NCI-H2081 (cell line): ENCODE data around the gene PLEKHG4B.
A peak's percentile ranks its signal among the peaks of the same experiment; 100 is the strongest.
"Not testable (repeated sequence)": the region's sequence is repeated elsewhere in the genome, so short reads cannot be mapped to it uniquely, and the experiment has no call there.

ENCODE experiments used
- DNase-seq, 2 experiments: peaks; one replicate each; lab custom pipeline; 2025; lab: John Stamatoyannopoulos, UW

Gene PLEKHG4B

DNA sequence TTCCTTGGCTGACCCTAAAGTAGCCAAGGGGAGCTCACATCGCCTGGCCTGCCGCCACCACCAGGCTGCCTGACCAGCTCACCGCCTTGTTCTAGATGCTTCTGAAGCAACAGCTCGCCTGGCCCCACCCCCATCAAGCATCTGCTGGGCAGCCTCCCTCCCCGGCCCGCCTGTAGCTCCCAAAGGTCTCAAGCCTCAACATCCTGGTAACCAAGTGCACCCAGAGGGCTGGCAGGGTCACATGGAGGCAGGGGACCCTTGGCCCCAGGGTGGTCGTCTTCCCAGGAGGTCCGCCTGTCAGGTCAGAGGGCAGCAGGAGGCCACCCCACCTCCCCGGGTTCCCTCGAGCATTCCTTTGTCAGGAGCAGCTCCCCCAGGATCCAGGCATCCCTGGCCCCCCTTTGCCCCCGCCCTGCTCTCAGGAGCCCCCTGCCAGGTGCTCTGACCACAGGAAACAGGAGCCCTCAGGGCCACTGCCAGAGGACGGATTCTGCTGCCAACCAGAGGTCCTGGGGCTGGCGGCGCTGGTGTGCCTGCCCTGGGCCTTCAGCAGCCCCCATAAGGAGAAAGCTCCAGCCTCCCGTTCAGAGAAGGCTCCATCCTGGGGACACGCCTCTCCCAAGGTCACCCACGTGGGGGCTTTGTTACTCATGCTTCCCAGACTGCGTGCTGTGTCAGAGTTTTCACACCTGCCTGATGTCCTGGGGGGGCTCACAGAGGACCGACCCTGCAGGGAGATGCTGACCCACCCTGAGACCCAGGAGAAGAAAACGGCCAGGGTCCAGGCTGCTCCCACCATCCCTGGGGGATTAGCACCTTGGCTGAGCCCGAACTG, 95.9 kb downstream of the PLEKHG4B start:
- no peak for DNase-seq

DNA sequence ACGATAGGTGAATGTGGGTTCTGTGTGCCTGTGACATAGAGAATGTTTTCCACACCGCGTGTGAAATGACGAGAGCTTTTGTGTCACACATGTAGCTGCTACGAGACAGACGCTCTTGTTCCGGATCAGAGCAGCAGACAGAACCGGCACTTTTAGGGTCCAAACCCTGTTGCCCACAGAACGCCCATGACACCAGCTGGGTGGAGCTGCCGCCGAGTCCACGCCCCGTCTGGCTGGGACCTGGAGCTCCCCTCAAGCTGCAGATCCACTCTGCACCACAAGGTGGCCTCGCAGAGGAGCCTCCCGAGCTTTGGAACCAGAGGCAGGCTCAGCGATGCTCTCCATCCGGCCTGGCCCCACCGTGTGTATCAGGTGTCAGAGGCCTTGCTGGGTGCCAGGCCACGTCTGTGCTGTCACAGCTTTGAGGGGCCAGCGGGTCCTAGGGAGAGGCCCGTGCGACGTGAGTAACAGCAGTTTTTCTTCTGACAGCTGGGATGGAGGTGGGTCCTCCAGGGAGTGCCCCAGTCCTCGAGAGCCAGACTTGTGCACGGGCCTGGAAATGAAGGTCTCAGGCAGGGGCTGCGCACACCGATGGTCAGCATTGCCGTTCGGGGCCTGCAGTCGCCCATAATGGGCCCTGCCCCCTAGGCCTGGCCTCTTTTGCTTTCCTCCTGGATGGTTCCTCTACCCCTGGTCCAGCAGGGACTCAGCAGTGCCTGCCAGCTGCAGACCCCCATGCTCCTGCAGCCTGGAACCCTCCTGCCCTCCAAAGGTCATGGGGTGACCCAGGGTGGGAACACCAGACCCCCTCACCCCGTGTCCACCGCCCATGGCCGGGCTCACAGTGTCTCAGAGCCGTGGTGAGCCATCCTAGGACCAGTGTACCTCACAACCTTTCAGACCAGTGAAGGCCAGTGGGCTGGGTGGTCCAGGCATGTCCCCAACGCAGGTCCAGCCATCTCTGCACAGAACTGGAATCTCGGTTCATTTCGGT, 96.8 kb downstream of the PLEKHG4B start:
- DNase-seq = peak; percentile 97 to 98

DNA sequence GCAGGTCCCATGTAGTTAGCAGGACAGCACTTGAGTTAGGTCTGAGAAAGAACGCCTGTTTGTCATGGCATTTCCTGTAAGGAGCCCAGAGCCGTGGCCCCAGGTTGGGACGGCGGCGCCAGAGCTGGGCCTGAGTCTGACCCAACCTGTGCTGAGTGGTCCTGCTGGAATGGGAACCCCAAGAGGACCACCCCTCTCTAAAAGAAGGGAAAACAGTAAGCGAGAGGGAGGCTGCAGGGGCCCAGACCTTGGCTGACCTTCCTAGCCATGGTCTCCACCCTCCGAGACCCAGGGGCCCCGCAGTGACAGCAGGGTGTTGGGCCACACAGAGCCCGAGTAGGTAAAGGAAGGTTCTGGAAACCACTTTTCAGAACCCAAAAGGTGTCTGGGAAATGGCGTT, 97.5 kb downstream of the PLEKHG4B start:
- DNase-seq = no peak

DNA sequence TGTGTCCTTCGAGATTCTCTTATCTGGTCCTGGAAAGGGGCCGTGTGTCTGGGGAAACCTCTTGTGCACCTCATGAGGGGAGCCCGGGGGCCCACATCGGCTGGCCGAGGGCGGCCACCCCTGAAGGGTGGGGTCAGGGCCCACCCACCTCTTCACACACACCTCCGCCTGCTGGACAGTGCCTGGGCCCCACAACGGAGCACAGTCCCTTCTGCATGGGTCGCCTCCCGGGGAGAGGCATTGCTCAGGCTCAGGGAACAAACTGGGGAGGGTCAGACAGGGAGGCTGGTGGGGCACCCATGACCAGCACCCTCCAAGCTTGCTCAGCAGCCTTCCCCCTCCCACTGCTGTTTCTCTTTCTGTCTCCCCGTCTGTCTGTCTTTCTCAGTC, 98.0 kb downstream of the PLEKHG4B start:
- DNase-seq = no peak

DNA sequence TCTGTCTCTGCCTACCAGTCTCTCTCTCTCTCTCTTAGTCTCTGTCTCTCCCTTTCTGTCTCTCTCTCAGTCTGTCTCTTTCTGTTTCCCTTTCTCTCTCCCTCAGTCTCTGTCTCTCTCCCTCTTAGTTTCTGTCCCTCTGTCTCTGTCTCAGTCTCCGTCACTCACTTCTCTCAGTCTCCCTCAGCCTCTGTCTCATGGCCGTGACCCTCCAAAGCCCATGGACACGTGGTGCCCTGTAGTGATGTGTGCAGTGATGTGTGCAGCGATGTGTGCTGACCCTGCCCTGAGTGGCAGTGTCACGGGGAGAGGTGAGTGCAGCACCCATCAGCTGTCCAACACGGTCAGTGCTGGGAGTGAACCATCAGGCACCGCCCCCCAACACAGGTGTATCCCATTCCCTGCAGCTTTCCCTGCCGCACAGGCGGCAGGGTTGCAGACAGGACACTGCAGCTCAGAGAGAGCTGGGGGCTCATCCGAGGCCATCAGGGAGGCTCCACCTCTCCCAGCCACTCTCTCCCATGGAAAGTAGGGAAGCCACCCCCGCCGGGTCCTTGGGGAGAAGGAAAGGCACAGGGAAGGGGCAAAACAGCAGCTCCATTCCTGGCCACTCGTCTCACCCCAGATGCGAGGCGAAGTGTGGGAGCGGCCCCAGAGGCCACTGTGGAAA, 98.5 kb downstream of the PLEKHG4B start:
- DNase-seq = no peak

DNA sequence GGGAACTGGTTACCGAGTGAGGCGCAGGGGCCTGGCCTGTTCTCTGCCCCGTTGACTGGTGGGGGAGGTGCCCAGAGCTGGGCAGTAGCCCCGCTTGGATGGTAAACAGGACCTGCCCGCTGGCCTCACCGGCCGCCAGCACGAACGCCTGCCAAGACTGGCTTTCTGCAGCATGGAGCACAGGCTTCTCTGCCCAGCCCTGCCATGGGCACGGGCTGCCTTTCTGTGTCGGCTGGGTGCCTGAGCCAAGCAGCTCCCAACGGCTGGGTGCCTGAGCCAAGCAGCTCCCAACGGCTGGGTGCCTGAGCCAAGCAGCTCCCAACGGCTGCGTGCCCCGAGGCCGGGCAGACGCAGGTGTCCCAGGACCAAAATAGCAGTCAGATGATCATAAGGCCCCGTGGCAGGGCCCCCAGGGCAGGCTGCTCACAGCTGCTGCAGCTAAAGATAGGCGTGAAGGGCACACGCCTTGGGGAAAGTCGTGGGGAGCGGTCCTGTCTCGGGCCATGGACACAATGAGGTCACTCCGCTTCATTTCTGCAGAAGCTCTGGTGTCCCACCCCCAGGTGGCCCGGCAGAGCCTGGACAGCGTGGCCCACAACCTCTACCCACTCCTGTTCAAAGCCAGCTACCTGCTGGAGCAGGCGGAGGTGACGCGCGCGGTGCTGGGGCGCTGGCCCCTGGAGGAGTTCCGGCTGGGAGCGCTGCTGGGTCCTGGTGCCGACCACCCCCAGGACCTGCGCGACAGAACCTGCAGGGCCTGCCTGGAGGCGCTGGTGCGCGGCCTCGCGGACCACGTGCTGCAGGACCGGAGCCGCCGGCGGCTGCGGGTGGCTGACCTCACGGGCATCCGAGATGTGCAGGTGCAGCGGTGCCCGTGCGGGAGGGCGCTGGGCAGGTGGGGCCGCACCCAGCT, 99.3 kb downstream of the PLEKHG4B start, which contains the start of gene LRRC14B:
Gene LRRC14B, plus strand, starts transcription at position 460 of the 913 bp plus-strand sequence. Its CDS starts 44 bp downstream, at position 504.
- no peak for DNase-seq

DNA sequence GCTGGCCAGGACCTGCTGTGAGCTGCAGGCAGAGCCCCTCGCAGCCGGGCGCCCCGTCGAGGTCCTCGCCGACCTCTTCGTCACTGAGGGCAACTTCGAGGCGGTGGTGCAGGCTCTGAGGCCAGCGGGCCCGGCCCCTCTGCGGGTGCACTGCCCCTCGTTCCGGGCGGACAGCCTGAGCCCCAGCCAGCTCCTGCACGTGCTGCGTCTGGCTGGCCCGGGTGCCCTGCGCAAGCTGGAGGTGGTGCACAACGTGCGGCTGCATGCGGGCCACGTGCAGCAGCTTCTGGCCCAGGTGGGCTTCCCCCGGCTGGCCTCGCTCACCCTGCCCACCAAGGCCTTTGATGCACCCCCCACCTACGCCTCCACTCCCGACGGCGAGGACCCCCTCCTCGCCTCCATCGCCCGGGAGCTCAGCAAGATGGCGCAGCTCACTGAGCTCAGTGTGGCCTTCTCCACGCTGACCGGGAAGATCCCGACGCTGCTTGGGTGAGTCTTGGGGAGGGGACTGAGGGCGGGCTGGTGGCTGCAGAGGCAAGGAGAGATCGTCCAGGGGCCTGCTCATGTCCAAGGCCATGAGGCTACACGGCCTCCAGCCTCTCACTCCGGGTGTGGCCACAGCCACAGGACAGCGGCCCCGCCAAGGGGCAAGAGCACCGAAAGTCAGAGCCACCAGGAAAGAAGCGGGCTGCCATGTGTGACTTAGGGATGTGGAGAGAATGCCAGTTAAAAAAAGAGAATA, 100.2 kb downstream of the PLEKHG4B start:
- DNase-seq = no peak

DNA sequence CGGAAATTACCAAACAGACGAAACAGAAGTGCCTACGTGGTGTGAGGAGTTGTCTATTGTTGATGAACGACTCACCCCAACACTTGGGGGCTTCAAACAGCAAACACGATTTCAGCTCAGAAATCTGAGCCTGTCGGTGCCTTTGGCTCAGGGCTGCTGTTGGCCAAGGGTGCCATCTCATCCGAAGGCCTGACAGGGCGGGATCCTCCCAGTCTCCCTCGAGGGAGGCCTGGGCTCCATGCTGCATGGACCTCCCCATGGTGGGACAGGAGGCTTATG, 100.7 kb downstream of the PLEKHG4B start:
- no peak for DNase-seq

DNA sequence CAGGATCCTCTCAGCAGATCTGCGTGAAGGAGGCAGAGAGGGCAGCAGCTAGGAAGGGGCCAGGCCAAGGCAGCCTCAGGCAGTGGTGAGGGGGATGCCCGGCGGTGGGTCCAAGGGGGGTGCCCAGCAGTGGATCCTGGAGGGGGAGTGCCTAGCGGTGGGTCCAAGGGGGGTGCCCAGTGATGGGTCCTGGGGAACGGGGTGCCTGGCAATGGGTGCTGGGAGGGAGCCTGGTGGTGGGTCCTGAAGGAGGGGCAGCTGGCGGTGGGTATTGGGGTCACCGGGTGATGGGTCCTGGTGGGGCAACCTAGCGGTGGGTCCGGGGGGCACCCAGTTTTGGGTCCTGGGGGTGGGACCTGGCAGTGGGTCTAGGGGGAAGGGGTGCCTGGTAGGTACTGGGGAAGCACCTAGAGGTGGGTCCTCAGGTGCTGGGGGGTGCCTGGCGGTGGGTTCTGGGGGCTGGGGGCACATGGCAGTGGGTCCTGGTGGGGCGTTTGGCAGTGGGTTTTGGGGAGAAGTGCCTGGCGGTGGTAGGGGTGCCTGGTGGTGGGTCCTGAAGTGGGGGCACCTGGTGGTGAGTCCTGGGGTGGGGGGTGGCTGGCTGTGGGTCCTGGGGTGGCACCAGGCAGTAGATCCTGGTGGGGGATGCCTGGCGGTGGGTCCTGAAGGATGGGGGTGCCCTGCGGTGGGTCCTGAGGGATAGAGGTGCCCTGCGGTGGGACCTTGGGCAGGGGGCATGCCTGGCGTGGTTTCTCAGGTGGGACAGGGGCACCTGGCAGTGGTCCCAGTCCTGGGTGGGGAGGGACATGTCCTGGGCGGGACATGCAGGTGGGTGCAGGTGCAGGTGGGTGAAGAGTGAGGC, 101.2 kb downstream of the PLEKHG4B start:
- no peak for DNase-seq

DNA sequence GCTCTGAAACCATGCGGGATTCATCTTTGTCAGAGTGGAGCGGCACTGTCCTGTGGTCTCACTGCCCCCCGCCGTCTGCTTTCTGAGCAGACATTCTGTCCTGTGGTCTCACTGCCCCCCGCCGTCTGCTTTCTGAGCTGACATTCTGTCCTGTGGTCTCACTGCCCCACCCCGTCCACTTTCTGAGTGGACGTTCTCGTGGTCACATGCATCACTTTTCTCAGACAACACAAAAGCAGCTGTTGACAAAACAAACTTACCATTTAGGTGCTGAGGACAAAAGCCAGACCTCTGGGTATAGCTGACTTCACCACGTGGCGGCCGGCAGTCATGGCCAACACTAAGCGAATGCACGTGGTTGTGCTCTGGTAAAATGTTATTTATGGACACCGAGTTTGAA, 102.1 kb downstream of the PLEKHG4B start:
- DNase-seq = no peak

DNA sequence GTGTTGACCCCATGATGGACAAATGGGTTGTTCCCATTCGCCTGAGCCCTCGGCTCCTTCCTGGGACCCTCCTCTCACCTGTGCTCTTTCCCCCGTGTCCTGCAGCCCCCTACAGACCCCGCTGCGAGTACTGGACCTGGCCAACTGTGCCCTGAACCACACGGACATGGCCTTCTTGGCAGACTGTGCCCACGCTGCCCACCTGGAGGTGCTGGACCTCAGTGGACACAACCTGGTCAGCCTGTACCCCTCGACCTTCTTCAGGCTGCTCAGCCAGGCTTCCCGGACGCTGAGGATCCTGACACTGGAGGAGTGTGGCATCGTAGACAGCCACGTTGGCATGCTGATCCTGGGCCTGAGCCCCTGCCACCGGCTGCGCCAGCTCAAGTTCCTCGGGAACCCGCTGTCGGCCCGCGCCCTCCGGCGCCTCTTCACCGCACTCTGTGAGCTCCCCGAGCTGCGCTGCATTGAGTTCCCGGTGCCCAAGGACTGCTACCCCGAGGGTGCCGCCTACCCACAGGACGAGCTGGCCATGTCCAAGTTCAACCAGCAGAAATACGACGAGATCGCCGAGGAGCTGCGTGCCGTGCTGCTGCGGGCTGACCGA, 102.7 kb downstream of the PLEKHG4B start:
- DNase-seq = no peak

DNA sequence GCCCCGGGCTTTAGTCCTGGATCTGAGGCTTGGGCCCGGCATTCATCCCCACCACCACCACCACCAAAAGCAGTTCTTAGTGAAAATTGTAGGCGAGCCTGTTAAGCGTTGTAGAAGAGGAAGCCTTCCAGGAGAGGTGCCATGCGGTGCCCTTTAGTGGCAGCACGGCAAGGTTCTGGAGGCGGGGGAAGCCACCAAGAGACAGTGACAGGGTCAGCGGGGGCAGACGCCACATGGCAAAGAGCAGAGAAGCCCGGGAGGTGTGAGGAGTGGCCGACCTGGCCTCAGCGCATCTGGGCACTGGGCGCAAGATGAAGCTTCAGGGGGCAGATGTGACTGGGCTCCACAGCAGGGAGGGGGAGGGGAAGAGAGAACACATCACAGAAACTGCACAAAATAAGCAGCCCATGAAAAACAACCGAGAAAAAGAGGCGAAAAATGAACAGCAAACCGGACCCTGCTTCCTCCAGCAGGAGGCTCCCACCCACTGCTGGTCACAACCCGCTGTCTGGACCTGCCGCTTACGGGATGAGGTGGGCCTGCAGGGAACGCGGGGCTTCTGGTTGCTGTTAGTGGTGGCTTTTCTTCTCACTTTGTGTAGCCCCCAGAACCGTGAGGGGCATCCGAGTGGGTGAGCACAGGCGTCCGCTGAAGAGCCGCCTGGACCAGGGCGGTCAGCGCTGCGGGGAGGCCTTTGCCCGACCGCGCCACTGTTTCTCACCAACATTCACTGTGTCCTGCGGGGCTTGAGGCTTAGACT, 103.6 kb downstream of the PLEKHG4B start:
- DNase-seq = no peak

DNA sequence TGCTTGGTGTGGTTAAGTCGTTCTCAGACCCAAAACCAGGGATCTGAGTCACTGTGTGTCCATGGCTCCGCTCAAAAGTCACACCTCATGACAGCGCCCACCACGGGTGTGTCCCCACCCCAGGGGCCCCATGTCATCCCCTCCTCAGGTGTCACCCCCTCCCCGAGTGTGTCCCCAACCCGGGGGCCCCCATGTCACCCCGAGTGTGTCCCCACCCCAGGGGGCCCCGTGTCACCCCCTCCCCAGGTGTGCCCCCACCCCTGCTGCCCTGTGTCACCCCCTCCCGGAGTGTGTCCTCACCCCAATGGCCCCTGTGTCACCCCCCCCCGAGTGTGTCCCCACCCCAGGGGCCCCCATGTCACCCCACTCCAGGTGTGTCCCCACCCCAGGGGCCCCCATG, 104.4 kb downstream of the PLEKHG4B start:
- no peak for DNase-seq

DNA sequence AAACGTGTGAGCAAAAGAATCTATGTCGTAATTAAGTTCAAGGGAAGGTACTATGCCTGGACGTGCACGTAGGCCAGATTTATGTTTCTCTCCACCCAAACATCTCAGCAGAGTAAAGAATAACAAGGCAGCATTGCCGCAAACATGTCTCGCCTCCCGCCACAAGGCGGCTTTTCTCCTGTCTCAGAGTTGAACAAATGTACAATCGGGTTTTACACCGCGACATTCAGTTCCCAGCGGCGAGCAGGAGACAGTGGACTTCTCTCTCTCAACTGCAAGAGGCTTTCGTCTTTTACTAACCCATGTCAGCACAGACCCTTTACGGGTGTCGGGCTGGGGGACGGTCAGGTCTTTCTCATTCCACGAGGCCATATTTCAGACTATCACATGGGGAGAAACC, 105.1 kb downstream of the PLEKHG4B start:
- DNase-seq = not testable (repeated sequence)

DNA sequence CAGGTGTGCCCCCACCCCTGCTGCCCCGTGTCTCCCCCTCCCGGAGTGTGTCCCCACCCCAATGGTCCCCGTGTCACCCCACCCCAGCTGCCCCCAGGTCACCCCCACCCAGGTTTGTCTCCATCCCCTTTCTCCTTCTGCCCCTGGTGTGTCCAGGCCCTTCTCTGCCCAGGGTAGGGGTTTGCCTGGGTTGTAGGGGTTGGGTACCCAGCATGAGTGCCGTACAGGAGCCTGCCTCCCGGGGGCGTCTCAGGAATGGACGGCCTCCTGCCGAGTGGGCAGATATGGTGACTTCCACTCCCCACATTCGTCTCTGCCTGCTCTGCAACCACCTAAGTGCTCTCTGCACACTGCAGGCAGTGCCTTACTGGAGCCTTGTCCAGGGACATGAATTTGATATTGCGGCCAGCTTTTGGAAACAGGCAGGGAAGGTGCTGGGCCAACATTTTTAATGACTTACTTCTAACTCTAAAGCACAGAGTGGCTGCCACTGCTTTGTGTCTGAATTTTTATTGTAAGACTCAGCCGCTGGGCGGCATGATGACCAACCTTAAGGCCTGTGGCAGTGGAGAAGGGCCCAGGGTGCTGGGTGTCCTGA, 106.0 kb downstream of the PLEKHG4B start:
- no peak for DNase-seq

DNA sequence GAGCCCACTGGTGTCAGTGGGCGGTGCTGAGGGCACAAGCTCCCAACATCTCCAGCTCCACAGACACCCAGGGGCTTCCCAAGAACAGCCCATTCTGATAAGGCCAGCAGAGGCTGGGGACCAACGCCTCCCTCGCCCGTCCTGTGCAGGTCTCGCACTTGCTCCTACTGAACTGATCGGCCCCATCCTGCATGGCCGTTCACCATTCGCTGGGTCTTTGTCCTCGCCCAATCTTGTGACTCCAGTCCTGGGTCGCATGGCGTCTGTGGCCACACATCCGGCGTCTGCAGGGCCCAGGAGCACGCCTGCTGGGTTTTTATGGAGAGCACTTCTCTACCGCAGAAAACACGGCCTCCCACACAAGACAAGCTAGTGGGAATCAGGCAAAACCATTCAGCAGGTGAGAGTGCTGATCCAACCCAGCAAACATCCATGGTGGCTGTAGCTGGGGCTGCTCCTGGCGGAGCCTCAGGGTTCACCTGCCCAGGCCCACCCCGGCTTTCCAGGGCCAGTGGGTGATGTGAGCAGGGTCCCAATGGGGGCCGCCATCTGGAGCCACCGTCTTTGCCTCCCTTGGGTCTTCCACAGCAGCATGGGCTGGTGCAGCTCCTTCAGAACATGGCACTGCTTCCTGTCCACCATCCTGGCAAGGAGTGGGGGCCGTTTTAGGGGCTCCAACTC, 106.7 kb downstream of the PLEKHG4B start:
- DNase-seq = no peak

DNA sequence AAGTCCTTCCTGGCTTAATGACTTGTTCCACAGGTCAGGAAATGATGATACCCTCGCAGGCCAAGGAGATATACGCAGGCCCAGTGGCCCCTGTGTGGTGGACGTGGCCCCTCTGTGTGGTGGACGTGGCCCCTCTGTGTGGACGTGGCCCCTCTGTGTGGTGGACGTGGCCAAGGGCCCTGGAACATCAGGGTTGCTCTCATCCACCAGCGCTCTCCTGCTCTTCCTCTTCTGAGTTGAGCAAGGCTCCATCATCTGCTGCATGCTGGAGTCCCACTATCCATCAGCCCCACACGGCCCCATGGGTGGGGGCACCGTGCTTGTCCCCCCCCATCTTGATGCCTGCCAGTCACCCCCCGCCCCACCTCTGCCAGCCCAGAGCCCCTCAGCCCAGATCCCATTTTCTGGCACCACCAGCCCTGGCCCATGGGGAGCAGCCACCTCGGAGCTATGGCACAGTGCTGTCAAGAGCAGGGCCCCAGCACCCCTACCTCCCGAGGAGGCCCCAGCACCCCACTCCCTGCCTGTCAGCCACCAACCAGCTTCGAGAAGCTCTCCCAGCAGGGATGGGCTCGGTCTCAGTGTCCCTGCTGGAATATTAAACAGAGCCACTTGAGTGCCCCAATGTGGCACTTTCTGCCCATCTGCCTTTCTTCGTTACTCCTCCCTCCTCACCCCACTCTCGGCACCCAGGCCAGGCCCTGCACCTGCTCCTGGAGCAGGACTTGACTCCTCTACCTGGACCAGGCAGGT, 107.4 kb downstream of the PLEKHG4B start:
- DNase-seq = no peak
